NT2/D1 (cell line): ENCODE results near the gene KLHL8.

Experiments used
- YY1 ChIP-seq: IDR thresholded peaks from 2 replicates; pipeline ENCODE4 v1.6.1; 2011; ENCODE audit not compliant: insufficient read length, insufficient read depth
- ZNF274 ChIP-seq: IDR thresholded peaks from 2 replicates; pipeline ENCODE4 v1.6.1; 2011; ENCODE audit warnings: mild to moderate bottlenecking, low read depth, low read length

DNA sequence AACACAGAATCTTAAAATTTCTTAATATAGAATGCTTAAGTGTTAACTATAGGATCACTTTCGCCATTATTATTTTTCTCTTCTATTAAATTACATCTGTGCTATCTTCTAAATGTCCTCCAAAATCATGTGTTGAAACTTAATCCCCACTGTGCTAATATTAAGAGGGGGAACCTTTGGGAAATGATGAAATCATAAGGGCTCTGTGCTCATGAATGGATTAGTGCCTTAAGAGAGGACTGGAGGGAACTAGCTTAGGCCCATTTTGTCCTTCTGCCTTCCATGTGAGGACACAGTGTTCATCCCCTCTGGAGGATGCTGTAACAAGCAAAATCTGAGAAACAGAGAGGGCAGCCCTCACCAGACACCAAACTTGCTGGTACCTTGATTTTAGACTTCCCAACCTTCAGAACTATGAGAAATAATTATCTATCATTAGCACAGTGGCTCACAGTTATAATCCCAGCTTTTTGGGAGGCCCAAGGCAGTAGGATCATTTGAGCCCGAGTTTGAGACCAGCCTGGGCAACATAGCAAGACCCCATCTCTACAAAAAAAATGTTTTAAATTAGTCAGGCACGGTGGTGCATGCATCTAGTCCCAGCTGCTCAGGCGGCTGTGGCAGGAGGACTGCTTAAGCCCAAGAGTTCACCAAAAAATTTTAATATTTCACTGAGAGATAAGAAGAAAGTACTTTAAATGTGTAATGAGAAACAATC lies 26.3 kb downstream of the KLHL8 start:
- TF ChIP-seq ZNF274 (no peak), YY1 (no peak)
